K562 (cell line): Measurements from ENCODE around the gene CTDSPL. TPM values are rescaled to one million over a fixed set of nuclear protein-coding genes. Genes with fewer than 3 reads are reported as not detected.
A peak's percentile ranks its signal among the peaks of the same experiment; 100 is the strongest.

ENCODE experiments used
- ATAC-seq: fragments of 200-7000 bp; cut with Tn5 transposase; 3 replicates; pipeline ENCODE4 v1.9.1; 2020; ENCODE audit warnings: moderate library complexity
- BruUV-seq: library from RNA; stranded (reverse); fragments of 400-500 nt; replicated peaks from 2 replicates; lab custom pipeline; 2021; lab: Mats Ljungman, UMichigan
- CTCF ChIA-PET: fragments of 300-600 bp; formaldehyde crosslinking; extraction: SDS; loops from one replicate; lab custom pipeline; 2021; ENCODE audit warnings: low intra/inter-chr PET ratio; lab: Yijun Ruan, JAX
- POLR2A ChIA-PET: fragments of 300-600, 350-650 bp; sonication (Branson Sonifier 250); formaldehyde crosslinking; extraction: SDS; loops from one replicate; lab custom pipeline; 2021; ENCODE audit warnings: antibody characterized with exemption, inconsistent platforms; lab: Yijun Ruan, JAX
- DNase-seq, 4 experiments: peaks; one replicate each; pipeline versions ENCODE4 v3.0.0 to v3.0.0-alpha.2; 2011 to 2018; ENCODE audit warnings: low spot score in 3 of 4, mixed read lengths in 3 of 4; ENCODE audit errors: extremely low read depth in 1 of 4
- FAIRE-seq: peaks from 2 replicates; lab custom pipeline; 2011; peaks lifted over from hg19 to GRCh38; lab: Jason Lieb, UNC
- H2AFZ ChIP-seq: 2 replicates; pipeline ENCODE4 v1.6.0; 2011; ENCODE audit warnings: low read depth, low read length, control low read depth, inconsistent platforms
- H3K27ac ChIP-seq: fragments of 200-600 bp; 3 replicates; pipeline ENCODE4 v1.8.0; 2011; ENCODE audit warnings: low read depth, mild to moderate bottlenecking, control low read depth, inconsistent platforms, low read length, moderate library complexity, mixed read lengths; ENCODE audit errors: extremely low read depth
- H3K27me3 ChIP-seq, 2 experiments: fragments of 300-600 bp in 1 of 2; 2 replicates in 1 of 2; 3 replicates in 1 of 2; pipeline versions ENCODE4 v1.6.0 to v1.8.0; 2011; ENCODE audit warnings: inconsistent platforms in 2 of 2, low read length in 2 of 2, mild to moderate bottlenecking in 1 of 2, mixed read lengths in 1 of 2, moderate library complexity in 1 of 2; ENCODE audit not compliant: control insufficient read depth in 2 of 2, insufficient read depth in 2 of 2
- H3K36me3 ChIP-seq: fragments of 300-600 bp; 3 replicates; pipeline ENCODE4 v1.8.0; 2011; ENCODE audit warnings: mild to moderate bottlenecking, low read length, inconsistent platforms; ENCODE audit not compliant: control insufficient read depth, insufficient read depth
- H3K4me1 ChIP-seq, 2 experiments: fragments of 200-600 bp in 1 of 2; replicated peaks in 1 of 2; 2 replicates in 1 of 2; 3 replicates in 1 of 2; pipeline versions ENCODE4 v1.5.1 to v1.8.0; 2011; ENCODE audit warnings: inconsistent platforms in 2 of 2, low read length in 2 of 2, mild to moderate bottlenecking in 1 of 2, mixed read lengths in 1 of 2, moderate library complexity in 1 of 2; ENCODE audit not compliant: control insufficient read depth in 2 of 2, insufficient read depth in 2 of 2
- H3K4me2 ChIP-seq: 2 replicates; pipeline ENCODE4 v1.6.1; 2011; ENCODE audit warnings: low read length, control low read depth, inconsistent platforms, mixed read lengths; ENCODE audit not compliant: insufficient read depth
- H3K4me3 ChIP-seq: fragments of 200-600 bp; sonication (generic), shearing (Covaris generic); 2 replicates; pipeline ENCODE4 v1.5.1; 2016; ENCODE audit warnings: control low read depth, inconsistent platforms
- H3K79me2 ChIP-seq: fragments of 200-600 bp; 3 replicates; pipeline ENCODE4 v1.8.0; 2011; ENCODE audit warnings: low read length, inconsistent platforms; ENCODE audit not compliant: control insufficient read depth, insufficient read depth
- H3K9ac ChIP-seq, 2 experiments: 2 replicates each; pipeline versions ENCODE4 v1.6.0 to v1.6.1; 2011; ENCODE audit warnings: low read depth in 2 of 2, low read length in 2 of 2, control low read depth in 1 of 2, inconsistent platforms in 1 of 2, mild to moderate bottlenecking in 1 of 2, mixed read lengths in 1 of 2; ENCODE audit not compliant: insufficient read depth in 1 of 2
- H3K9me1 ChIP-seq: one replicate; pipeline ENCODE4 v1.6.0; 2011; ENCODE audit warnings: inconsistent platforms, mild to moderate bottlenecking, low read length, moderate library complexity; ENCODE audit not compliant: control insufficient read depth, insufficient read depth
- H3K9me3 ChIP-seq: replicated peaks from 2 replicates; pipeline ENCODE4 v1.5.1; 2011; ENCODE audit warnings: low read depth, low read length, inconsistent platforms; ENCODE audit not compliant: control insufficient read depth, insufficient read depth
- H4K20me1 ChIP-seq: replicated peaks from 2 replicates; pipeline ENCODE4 v1.6.1; 2011; ENCODE audit warnings: low read length, inconsistent platforms, mixed read lengths; ENCODE audit not compliant: control insufficient read depth, insufficient read depth
- ASH1L ChIP-seq: fragments of 450-650 bp; IDR thresholded peaks from 2 replicates; pipeline ENCODE4 v1.6.1; 2018; ENCODE audit warnings: borderline replicate concordance, mild to moderate bottlenecking, low read depth; ENCODE audit not compliant: partially characterized antibody
- C11orf30 ChIP-seq: fragments of 450-650 bp; IDR thresholded peaks from 2 replicates; pipeline ENCODE4 v1.6.1; 2016; ENCODE audit warnings: low read depth, mild to moderate bottlenecking
- CBX5 ChIP-seq: IDR thresholded peaks from 2 replicates; pipeline ENCODE4 v1.6.1; 2014; ENCODE audit warnings: low read depth, borderline replicate concordance
- ESRRA ChIP-seq: fragments of 450-650 bp; IDR thresholded peaks from 2 replicates; pipeline ENCODE4 v1.6.1; 2014; ENCODE audit warnings: low read depth, mild to moderate bottlenecking, moderate library complexity, borderline replicate concordance
- FOS ChIP-seq: IDR thresholded peaks from 3 replicates; pipeline ENCODE4 v1.6.1; 2011; ENCODE audit not compliant: insufficient read length; ENCODE audit errors: extremely low read depth
- JUN ChIP-seq, 2 experiments: sonication (generic) in 1 of 2; formaldehyde crosslinking in 1 of 2; IDR thresholded peaks; 2 replicates each; pipeline versions ENCODE4 v1.6.1 to v1.8.0; 2012 to 2022; ENCODE audit warnings: borderline replicate concordance in 2 of 2, mild to moderate bottlenecking in 2 of 2, improper control_type of control experiment in 1 of 2, low read depth in 1 of 2, low read length in 1 of 2, missing genetic modification reagents in 1 of 2
- KLF1 ChIP-seq: fragments of 450-650 bp; IDR thresholded peaks from 2 replicates; pipeline ENCODE4 v1.6.1; 2016; ENCODE audit warnings: missing genetic modification characterization, missing compliant biosample characterization
- L3MBTL2 ChIP-seq: fragments of 450-650 bp; IDR thresholded peaks from 2 replicates; pipeline ENCODE4 v1.6.1; 2016; ENCODE audit warnings: mild to moderate bottlenecking, moderate library complexity
- NFE2 ChIP-seq: IDR thresholded peaks from 2 replicates; pipeline ENCODE4 v1.6.1; 2014; ENCODE audit warnings: antibody characterized with exemption, low read depth
- PHF8 ChIP-seq: fragments of 200-600 bp; sonication (generic); IDR thresholded peaks from 2 replicates; pipeline ENCODE4 v1.6.1; 2012; ENCODE audit warnings: mixed run types, mild to moderate bottlenecking, inconsistent platforms, low read length, moderate library complexity, borderline replicate concordance
- RBFOX2 ChIP-seq: fragments of 200-400 bp; formaldehyde crosslinking; IDR thresholded peaks from 2 replicates; pipeline ENCODE4 v1.6.1; 2017; ENCODE audit warnings: low read depth, mild to moderate bottlenecking, low read length, moderate library complexity
- SMAD2 ChIP-seq: fragments of 150-350 bp; IDR thresholded peaks from 2 replicates; pipeline ENCODE4 v1.6.1; 2014; ENCODE audit warnings: low read depth, mild to moderate bottlenecking, low read length
- SREBF2 ChIP-seq: sonication (generic); formaldehyde crosslinking; IDR thresholded peaks from 2 replicates; pipeline ENCODE4 v1.4.0; 2020; ENCODE audit warnings: mild to moderate bottlenecking, missing genetic modification reagents
- ZNF212 ChIP-seq: fragments of 450-650 bp; formaldehyde crosslinking; IDR thresholded peaks from 2 replicates; pipeline ENCODE4 v1.4.0; 2020; ENCODE audit warnings: mild to moderate bottlenecking
- ZNF3 ChIP-seq: fragments of 250-450 bp; sonication (Bioruptor Pico); IDR thresholded peaks from 2 replicates; pipeline ENCODE4 v1.5.0; 2021; ENCODE audit warnings: mild to moderate bottlenecking, moderate library complexity
- ZNF431 ChIP-seq: sonication (generic); formaldehyde crosslinking; IDR thresholded peaks from 2 replicates; pipeline ENCODE4 v1.8.0; 2022; ENCODE audit warnings: mild to moderate bottlenecking, missing genetic modification reagents
- ZNF830 ChIP-seq: fragments of 250-450 bp; sonication (Bioruptor Pico); IDR thresholded peaks from 2 replicates; pipeline ENCODE4 v1.5.0; 2021; ENCODE audit warnings: mild to moderate bottlenecking
- WGBS: fragments of 100-300 bp; shearing (Covaris generic); methylation state at CpG from one replicate; pipeline ENCODE4 v1.1.6; 2016; ENCODE audit warnings: low coverage, mixed read lengths; ENCODE audit not compliant: insufficient coverage; ENCODE audit errors: missing lambda C conversion rate; 5-methylcytosine and 5-hydroxymethylcytosine counted together
- in situ Hi-C: fragments of 300-500 bp; cut with MboI; formaldehyde crosslinking; loops from 4 replicates; pipeline ENCODE4 v1.15.0; 2018; ENCODE audit warnings: inconsistent platforms, mixed read lengths
- intact Hi-C: fragments of 100-400 bp; cut with micrococcal nuclease; formaldehyde crosslinking; loops from 2 replicates; pipeline ENCODE4 v1.14.2; 2022
- polyA plus RNA-seq, 8 experiments: library from polyadenylated mRNA; depleted of rRNA in 4 of 8; stranded (reverse) in 5 of 8; unstranded in 3 of 8; fragments of >200 nt; fragmentation: Nextera tagmentation in 2 of 8; fragmentation: Illumina TruSeq in 1 of 8; extraction: Ambion mirVana in 2 of 8; extraction: Trizol in 1 of 8; gene quantifications; 2 replicates each; pipeline versions ENCODE4 v1.2.1 to v1.2.3, GENCODE V29; 2011 to 2014; ENCODE audit warnings: inconsistent platforms in 1 of 8, missing spikeins in 1 of 8
- total RNA-seq, 7 experiments: library from RNA; depleted of rRNA in 6 of 7; stranded (reverse); fragments of >200 nt in 6 of 7; fragmentation: Illumina TruSeq in 2 of 7; extraction: Trizol in 2 of 7; gene quantifications; 2 replicates each; pipeline versions ENCODE4 v1.2.1 to v1.2.3, GENCODE V29; 2011 to 2021; ENCODE audit warnings: low replicate concordance in 1 of 7
- TF ChIP-seq, protein P1 (sequence below): fragments of 450-650 bp; IDR thresholded peaks from 2 replicates; pipeline ENCODE4 v1.6.1; 2016; ENCODE audit warnings: borderline replicate concordance
- TF ChIP-seq, protein P2 (sequence below), 2 experiments: fragments of 450-650 bp; IDR thresholded peaks; 2 replicates each; pipeline ENCODE4 v1.6.1; 2018; ENCODE audit warnings: mild to moderate bottlenecking in 2 of 2, low read depth in 1 of 2; ENCODE audit not compliant: partially characterized antibody in 2 of 2

Gene CTDSPL
- total and polyA plus RNA-seq, 9 of the 15 experiments (the other 6 are each of a cell fraction or from before 2014, with no cell fraction given): 5.1 to 19.3 (median 11.3) TPM

DNA sequence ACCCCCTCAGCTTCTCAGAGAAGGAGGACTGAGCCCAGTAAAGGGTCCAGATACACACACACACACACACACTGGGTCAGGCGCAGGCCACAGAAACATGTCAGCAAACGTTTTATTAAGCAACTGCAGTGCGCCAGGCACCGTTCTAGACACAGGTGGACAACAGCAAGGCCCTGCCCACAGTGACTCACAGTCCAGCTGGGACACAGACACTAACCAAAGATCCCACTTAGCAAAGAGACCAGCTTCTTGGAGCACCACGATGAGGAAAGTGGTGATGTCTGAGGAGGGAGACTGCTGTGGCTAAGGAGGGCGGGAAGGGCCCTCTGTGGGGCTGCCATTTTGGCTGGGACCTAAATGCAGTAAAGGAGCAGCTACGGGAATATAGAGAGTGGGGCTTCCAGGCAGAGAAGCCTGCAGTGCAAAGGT, 126.1 kb downstream of the CTDSPL start:
- DNase-seq: peak in 1 of 4 experiments; percentile 75
- WGBS: 41% methylated on average over 7 of the region's 7 CpGs
- Histone ChIP-seq H3K27ac (peak overlapping the region; percentile 91), H3K27me3 (no peaks in the 10 kb centered on the region), H3K79me2 (no peaks in the 10 kb centered on the region), H3K4me3 (no peak overlapping the region), H3K4me2 (peak overlapping the region; percentile 71), H4K20me1 (no peaks in the 10 kb centered on the region), H3K36me3 (no peaks in the 10 kb centered on the region), H3K9ac (peak overlapping the region; percentile 67 to 88; a peak in 3 of 4 replicates), H2AFZ (peak overlapping the region; percentile 64), H3K9me3 (no peaks in the 10 kb centered on the region), H3K4me1 (peaks cover 58 to 62% of the 10 kb centered on the region in 2 experiments), H3K9me1 (no peaks in the 10 kb centered on the region)
- ChIA-PET POLR2A (no interaction called here), CTCF (no interaction called here)
- peak; percentile 78 for FAIRE-seq
- in situ Hi-C loops: no loop called here
- ATAC-seq: peak; percentile 3
- intact Hi-C loops: no loop called here
- BruUV-seq: no TSS peak
- TF ChIP-seq SREBF2: no peak
- TF ChIP-seq C11orf30: no peak
- no peak for TF ChIP-seq FOS
- TF ChIP-seq PHF8: no peak
- no peak for TF ChIP-seq ZNF431
- no peak for TF ChIP-seq SMAD2
- no peak for TF ChIP-seq L3MBTL2
- no peak for TF ChIP-seq CBX5
- TF ChIP-seq KLF1 (tag): no peak
- no peak for TF ChIP-seq ZNF830 (CRISPR knock-in tag)
- TF ChIP-seq, protein P1, sequence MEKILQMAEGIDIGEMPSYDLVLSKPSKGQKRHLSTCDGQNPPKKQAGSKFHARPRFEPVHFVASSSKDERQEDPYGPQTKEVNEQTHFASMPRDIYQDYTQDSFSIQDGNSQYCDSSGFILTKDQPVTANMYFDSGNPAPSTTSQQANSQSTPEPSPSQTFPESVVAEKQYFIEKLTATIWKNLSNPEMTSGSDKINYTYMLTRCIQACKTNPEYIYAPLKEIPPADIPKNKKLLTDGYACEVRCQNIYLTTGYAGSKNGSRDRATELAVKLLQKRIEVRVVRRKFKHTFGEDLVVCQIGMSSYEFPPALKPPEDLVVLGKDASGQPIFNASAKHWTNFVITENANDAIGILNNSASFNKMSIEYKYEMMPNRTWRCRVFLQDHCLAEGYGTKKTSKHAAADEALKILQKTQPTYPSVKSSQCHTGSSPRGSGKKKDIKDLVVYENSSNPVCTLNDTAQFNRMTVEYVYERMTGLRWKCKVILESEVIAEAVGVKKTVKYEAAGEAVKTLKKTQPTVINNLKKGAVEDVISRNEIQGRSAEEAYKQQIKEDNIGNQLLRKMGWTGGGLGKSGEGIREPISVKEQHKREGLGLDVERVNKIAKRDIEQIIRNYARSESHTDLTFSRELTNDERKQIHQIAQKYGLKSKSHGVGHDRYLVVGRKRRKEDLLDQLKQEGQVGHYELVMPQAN: no peak
- TF ChIP-seq JUN (IDR thresholded peaks at IDR 0.05; ENCODE audit: borderline replicate concordance, low read depth, low read length): peak; percentile 40; the same call in 1 of the 2 replicates
- TF ChIP-seq JUN (CRISPR knock-in tag; IDR thresholded peaks at IDR 0.05; ENCODE audit: borderline replicate concordance): no peak
- no peak for TF ChIP-seq ASH1L
- TF ChIP-seq ESRRA: no peak
- TF ChIP-seq ZNF3: no peak
- no peak for TF ChIP-seq RBFOX2
- no peak for TF ChIP-seq ZNF212 (CRISPR knock-in tag)
- no peak for TF ChIP-seq NFE2
- TF ChIP-seq, protein P2, sequence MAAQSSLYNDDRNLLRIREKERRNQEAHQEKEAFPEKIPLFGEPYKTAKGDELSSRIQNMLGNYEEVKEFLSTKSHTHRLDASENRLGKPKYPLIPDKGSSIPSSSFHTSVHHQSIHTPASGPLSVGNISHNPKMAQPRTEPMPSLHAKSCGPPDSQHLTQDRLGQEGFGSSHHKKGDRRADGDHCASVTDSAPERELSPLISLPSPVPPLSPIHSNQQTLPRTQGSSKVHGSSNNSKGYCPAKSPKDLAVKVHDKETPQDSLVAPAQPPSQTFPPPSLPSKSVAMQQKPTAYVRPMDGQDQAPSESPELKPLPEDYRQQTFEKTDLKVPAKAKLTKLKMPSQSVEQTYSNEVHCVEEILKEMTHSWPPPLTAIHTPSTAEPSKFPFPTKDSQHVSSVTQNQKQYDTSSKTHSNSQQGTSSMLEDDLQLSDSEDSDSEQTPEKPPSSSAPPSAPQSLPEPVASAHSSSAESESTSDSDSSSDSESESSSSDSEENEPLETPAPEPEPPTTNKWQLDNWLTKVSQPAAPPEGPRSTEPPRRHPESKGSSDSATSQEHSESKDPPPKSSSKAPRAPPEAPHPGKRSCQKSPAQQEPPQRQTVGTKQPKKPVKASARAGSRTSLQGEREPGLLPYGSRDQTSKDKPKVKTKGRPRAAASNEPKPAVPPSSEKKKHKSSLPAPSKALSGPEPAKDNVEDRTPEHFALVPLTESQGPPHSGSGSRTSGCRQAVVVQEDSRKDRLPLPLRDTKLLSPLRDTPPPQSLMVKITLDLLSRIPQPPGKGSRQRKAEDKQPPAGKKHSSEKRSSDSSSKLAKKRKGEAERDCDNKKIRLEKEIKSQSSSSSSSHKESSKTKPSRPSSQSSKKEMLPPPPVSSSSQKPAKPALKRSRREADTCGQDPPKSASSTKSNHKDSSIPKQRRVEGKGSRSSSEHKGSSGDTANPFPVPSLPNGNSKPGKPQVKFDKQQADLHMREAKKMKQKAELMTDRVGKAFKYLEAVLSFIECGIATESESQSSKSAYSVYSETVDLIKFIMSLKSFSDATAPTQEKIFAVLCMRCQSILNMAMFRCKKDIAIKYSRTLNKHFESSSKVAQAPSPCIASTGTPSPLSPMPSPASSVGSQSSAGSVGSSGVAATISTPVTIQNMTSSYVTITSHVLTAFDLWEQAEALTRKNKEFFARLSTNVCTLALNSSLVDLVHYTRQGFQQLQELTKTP (IDR thresholded peaks at IDR 0.05; ENCODE audit: low read depth in 1 of 2, partially characterized antibody in 2 of 2): no peak
